Raji (cell line): ENCODE results near the gene BAZ1B.

Source experiments
- POLR2A ChIP-seq: IDR thresholded peaks from 2 replicates; pipeline ENCODE4 v1.6.1; 2011; ENCODE audit warnings: low read depth, low read length, control low read depth; ENCODE audit not compliant: insufficient read depth

The BAZ1B gene

DNA sequence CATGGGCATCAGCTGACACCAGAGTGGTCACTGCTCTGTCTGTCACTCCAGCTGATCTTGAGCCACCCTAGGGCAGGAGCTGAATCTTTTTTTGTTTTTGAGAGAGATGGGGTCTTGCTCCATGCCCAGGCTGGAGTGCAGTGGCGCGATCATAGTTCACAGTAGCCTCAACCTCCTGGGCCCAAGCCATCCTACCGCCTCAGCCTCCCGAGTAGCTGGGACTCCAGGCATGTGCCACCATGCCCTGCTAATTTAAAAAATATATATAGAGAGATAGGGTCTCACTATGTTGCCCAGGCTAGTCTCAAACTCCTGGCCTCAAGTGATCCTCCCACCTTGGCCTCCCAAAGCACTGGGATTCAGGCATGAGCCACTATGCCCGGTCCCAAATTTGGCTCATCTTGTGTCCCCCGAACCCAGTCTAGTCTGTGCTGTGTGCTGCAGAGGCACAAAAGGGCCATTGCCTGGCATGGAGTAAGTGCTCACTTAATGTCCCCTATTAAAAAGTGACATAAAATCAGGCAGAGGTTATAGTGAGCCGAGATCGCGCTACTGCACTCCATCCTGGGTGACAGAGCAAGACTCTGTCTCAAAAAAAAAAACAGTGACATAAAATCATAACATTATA, 96.6 kb downstream of the BAZ1B start:
- TF ChIP-seq POLR2A = no peak

DNA sequence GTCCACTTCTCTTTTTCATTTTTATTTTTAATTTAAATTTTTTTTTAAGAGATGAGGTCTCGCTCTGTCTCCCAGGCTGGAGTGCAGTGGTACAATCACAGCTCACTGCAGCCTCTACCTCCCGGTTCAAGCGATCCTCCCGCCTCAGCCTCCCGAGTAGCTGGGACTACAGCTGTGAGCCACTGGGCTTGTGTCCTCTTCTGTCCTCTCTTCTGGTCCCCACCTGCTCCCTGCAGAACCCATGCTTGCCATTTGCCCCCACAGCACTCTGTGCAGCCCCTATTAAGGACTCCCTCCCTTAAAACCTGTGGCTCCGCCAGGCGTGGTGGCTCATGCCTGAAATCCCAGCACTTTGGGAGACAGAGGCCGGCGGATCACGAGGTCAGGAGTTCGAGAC, 97.6 kb downstream of the BAZ1B start:
- TF ChIP-seq POLR2A = no peak

DNA sequence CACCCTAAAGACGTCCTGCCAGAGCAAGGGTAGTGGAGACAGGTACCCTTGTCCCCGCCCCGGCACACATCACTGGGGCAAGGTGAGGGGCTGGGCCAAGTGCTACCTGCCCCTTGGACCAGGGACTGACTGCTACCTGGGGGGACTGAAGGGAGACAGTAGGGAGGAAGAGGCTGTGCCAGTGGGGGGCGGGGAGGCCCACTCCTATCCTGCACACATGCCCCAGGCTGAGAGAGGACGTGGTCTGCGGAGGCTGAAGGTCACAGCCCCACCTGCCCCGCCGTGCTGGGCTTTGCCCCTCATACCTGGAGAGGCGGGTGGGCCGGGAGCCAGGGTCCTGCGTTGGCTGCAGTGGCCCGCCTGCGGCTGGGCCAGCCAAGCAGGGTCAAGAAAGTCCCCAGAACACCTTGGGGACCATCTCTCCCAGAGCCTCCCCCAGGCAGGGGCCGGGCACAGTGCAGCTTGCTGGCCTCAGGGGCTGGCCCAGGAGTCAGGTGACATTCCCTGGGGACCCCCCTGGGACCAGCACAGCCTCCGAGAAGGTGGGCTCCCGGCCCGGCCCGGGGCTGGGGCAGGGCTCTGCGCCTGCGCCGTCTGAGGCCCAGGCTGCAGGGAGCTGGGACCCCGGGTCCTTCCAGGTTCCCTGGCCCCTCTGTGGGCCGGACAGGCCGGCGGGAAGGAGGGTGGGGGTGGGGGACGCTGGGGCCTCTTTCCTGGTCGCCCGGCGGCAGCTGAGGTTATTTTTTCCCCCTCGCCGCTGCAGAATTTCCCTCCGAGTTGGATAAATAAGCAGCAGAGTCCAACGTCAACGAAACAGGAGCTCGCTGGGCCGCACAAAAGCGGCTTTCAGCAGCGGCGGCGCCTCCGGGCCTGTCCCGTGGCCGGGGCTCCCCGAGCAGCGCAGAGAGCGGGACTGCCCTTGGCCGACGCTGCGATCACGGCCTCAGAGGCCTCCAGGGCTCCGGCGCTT, 98.3 kb downstream of the BAZ1B start:
- no peak for TF ChIP-seq POLR2A

GRCh38 chr7:73418113-73418703, 103.9 kb downstream of the BAZ1B start:
- no peak for TF ChIP-seq POLR2A

- TF ChIP-seq POLR2A = no peak
Measured at GRCh38 chr7:73397521-73398281, 124.4 kb downstream of the BAZ1B start.

- TF ChIP-seq POLR2A = no peak
Measured at GRCh38 chr7:73395538-73396503, 126.3 kb downstream of the BAZ1B start.

DNA sequence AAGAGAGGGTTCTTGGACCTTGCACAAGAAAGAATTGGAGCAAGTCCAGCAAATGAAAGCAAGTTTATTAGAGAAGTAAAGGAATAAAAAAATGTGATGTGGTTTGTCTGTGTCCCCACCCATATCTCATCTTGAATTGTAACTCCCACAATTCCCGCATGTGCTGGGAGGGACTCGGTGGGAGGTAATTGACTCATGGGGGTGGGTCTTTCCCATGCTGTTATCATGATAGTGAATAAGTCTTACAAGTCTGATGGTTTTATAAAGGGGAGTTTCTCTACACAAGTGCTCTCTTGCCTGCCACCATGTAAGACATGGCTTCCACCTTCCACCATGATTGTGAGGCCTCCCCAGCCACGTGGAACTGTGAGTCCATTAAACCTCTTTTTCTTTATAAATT, 127.7 kb downstream of the BAZ1B start:
- no peak for TF ChIP-seq POLR2A

DNA sequence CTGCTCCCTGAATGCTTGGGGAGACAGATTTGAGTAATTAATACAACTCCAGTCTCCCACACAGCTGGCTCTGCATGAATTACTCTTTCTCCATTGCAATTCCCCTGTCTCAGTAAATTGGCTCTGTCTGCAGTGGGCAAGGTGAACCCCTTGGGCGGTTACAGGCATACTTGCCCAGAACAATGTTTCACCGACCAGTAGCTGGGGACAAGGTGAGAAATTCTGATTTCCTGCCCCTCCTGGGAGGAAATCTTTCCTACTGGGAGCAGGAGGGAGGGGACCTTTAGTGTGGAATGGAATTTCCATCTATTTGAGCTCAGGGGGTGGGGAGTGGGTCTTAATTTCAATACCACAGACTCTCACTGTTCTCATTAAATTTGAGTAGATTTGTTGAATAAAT, 130.7 kb downstream of the BAZ1B start:
- no peak for TF ChIP-seq POLR2A
